Measurements from ENCODE around the gene PKIG. TPM values are rescaled to one million over a fixed set of nuclear protein-coding genes. Genes with fewer than 3 reads are reported as not detected.

The PKIG gene
- total RNA-seq, 2 donors from 2014 or later: 61.5 to 77.6 TPM

DNA sequence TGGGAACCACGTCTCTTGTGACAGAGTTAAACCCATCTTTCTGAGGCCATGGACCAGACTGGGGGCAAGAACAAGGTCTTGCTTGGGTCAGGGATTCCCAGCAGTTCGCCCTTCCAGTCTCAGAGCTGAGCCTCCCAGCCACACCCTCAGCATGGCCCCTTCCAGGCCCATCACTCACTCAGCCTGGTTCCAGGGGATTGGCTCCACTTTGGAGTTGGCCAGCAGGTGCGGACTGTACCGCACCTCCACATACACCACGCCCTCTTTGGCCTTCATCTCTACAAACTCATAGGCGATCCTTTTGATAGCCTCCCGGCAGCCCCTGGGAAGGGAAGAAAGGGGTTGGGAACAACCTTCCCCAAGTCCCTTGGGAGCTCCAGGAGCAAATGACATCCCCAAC is 43.9 kb downstream of the PKIG start:
- DNase-seq: no peak
- H3K4me1 ChIP-seq (ENCODE audit: control insufficient read depth, insufficient read depth, low read length): peaks cover 4% of the 10 kb centered on the region
- H3K36me3 Mint-ChIP-seq (ENCODE audit: low read depth): peaks cover 26% of the 10 kb centered on the region
- no peaks in the 10 kb centered on the region for H3K27me3 ChIP-seq (ENCODE audit: control insufficient read depth, insufficient read depth, low read length, poor library complexity, severe bottlenecking)
- H3K9me3 Mint-ChIP-seq: peaks cover 12% of the 10 kb centered on the region
- TF ChIP-seq, protein P1, sequence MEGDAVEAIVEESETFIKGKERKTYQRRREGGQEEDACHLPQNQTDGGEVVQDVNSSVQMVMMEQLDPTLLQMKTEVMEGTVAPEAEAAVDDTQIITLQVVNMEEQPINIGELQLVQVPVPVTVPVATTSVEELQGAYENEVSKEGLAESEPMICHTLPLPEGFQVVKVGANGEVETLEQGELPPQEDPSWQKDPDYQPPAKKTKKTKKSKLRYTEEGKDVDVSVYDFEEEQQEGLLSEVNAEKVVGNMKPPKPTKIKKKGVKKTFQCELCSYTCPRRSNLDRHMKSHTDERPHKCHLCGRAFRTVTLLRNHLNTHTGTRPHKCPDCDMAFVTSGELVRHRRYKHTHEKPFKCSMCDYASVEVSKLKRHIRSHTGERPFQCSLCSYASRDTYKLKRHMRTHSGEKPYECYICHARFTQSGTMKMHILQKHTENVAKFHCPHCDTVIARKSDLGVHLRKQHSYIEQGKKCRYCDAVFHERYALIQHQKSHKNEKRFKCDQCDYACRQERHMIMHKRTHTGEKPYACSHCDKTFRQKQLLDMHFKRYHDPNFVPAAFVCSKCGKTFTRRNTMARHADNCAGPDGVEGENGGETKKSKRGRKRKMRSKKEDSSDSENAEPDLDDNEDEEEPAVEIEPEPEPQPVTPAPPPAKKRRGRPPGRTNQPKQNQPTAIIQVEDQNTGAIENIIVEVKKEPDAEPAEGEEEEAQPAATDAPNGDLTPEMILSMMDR (conservative IDR thresholded peaks at IDR 0.05): no peak
- H3K9me3 ChIP-seq (ENCODE audit: control insufficient read depth, low read length): peaks cover 9% of the 10 kb centered on the region
- peaks cover 15% of the 10 kb centered on the region for H3K36me3 ChIP-seq (ENCODE audit: control insufficient read depth, insufficient read depth, low read length)
- no peak overlapping the region for H3K4me3 ChIP-seq (ENCODE audit: low read length)
- no peak overlapping the region for H3K27ac ChIP-seq (ENCODE audit: low read depth, low read length)
- no peak overlapping the region for H3K4me3 Mint-ChIP-seq
- H3K27me3 Mint-ChIP-seq (ENCODE audit: insufficient read depth): peaks cover 19% of the 10 kb centered on the region
- H3K27ac Mint-ChIP-seq: no peak overlapping the region
- peaks cover 3% of the 10 kb centered on the region for H3K4me1 Mint-ChIP-seq
- WGBS, 2 experiments (ENCODE audit: insufficient coverage in 1 of 2, insufficient read length in 1 of 2): 75 to 90% methylated on average over 2 to 7 of the region's 7 CpGs
- no peak overlapping the region for H3K9ac ChIP-seq (ENCODE audit: extremely low read depth, low read length, poor library complexity, severe bottlenecking)

DNA sequence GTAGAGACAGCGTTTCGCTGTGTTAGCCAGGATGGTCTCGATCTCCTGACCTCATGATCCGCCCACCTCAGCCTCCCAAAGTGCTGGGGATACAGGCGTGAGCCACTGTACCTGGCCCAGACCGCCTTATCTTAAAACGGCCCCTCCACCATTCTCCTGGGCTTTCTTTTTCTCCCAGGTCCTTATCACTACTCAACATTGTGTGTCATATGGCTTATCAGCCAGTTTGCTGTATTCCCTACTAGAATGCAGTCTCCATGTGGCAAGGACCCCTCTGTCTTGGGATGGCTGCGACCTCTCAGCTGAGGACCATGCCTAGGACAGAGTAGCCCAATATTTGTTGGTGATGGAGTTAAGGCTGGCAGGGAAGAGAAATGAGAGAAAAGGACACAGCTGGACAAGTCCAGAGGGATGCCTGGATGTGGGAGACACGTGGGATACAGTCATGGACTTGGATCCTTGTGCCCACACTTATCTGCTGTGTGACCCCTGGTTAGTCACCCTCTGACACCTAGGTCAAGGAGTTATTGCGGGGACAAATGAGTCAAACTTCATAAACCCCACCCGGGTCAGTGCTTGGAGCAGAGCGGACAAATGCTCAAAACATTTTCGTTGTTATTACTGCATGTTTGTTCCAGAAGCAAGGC is 45.1 kb downstream of the PKIG start:
- Histone ChIP-seq H3K27ac (ENCODE audit: low read depth, low read length) (no peak overlapping the region), H3K4me3 (ENCODE audit: low read length) (no peak overlapping the region), H3K4me1 (ENCODE audit: control insufficient read depth, insufficient read depth, low read length) (peaks cover 4% of the 10 kb centered on the region), H3K9ac (ENCODE audit: extremely low read depth, low read length, poor library complexity, severe bottlenecking) (no peak overlapping the region), H3K27me3 (ENCODE audit: control insufficient read depth, insufficient read depth, low read length, poor library complexity, severe bottlenecking) (no peaks in the 10 kb centered on the region), H3K36me3 (ENCODE audit: control insufficient read depth, insufficient read depth, low read length) (peaks cover 13% of the 10 kb centered on the region), H3K9me3 (ENCODE audit: control insufficient read depth, low read length) (peaks cover 9% of the 10 kb centered on the region)
- TF ChIP-seq, protein P1 (conservative IDR thresholded peaks at IDR 0.05): no peak
- H3K36me3 Mint-ChIP-seq (ENCODE audit: low read depth): peaks cover 14% of the 10 kb centered on the region
- peaks cover 3% of the 10 kb centered on the region for H3K4me1 Mint-ChIP-seq
- H3K9me3 Mint-ChIP-seq: peaks cover 9% of the 10 kb centered on the region
- 89 to 91% methylated on average over 12 to 13 of the region's 13 CpGs for WGBS, 2 experiments (ENCODE audit: insufficient coverage in 1 of 2, insufficient read length in 1 of 2)
- no peak overlapping the region for H3K27ac Mint-ChIP-seq
- no peak overlapping the region for H3K4me3 Mint-ChIP-seq
- H3K27me3 Mint-ChIP-seq (ENCODE audit: insufficient read depth): peaks cover 16% of the 10 kb centered on the region
- no peak for DNase-seq

DNA sequence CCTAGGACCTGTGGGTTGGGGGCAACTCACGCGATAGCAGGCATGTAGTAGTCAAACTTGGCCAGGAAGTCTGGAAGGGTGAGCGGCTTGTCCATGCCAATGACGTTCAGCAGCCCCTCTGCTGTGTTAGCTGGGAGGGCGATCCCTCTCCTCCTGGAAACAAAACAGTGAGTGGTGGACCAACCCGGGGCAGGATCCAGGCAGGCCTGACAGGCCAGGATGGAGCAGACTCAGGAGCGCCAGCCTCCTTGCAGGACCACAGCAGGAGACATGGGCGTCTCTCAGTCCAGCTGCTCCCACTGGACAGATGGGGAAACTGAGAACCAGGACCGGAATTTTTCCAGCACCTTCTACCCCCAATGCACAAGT is 46.6 kb downstream of the PKIG start:
- Mint-ChIP-seq H3K27ac (no peak overlapping the region), H3K4me3 (no peak overlapping the region), H3K9me3 (no peaks in the 10 kb centered on the region), H3K36me3 (ENCODE audit: low read depth) (peaks cover under 1% of the 10 kb centered on the region), H3K4me1 (peaks cover 3% of the 10 kb centered on the region), H3K27me3 (ENCODE audit: insufficient read depth) (peaks cover 7% of the 10 kb centered on the region)
- TF ChIP-seq, protein P1 (conservative IDR thresholded peaks at IDR 0.05): no peak
- no peak overlapping the region for H3K9ac ChIP-seq (ENCODE audit: extremely low read depth, low read length, poor library complexity, severe bottlenecking)
- no peaks in the 10 kb centered on the region for H3K9me3 ChIP-seq (ENCODE audit: control insufficient read depth, low read length)
- H3K27ac ChIP-seq (ENCODE audit: low read depth, low read length): no peak overlapping the region
- WGBS, 2 experiments (ENCODE audit: insufficient coverage in 1 of 2, insufficient read length in 1 of 2): 89 to 91% methylated on average over 7 to 9 of the region's 9 CpGs
- no peaks in the 10 kb centered on the region for H3K27me3 ChIP-seq (ENCODE audit: control insufficient read depth, insufficient read depth, low read length, poor library complexity, severe bottlenecking)
- peaks cover 4% of the 10 kb centered on the region for H3K4me1 ChIP-seq (ENCODE audit: control insufficient read depth, insufficient read depth, low read length)
- H3K4me3 ChIP-seq (ENCODE audit: low read length): no peak overlapping the region
- no peaks in the 10 kb centered on the region for H3K36me3 ChIP-seq (ENCODE audit: control insufficient read depth, insufficient read depth, low read length)
- no peak for DNase-seq
